IMR-90 (cell line): ENCODE measurements around the gene ZNF827. TPM values are rescaled to one million over a fixed set of nuclear protein-coding genes. Genes with fewer than 3 reads are reported as not detected.

ENCODE experiments used
- ATAC-seq: fragments of 200-7000 bp; cut with Tn5 transposase; 2 replicates; pipeline ENCODE4 v1.9.1; 2020; ENCODE audit warnings: low read depth, mild to moderate bottlenecking, moderate library complexity
- BruUV-seq: library from RNA; stranded (reverse); fragments of 400-500 nt; replicated peaks from 2 replicates; lab custom pipeline; 2021; lab: Mats Ljungman, UMichigan
- CTCF ChIA-PET: fragments of 300-600 bp; formaldehyde crosslinking; extraction: SDS; loops from one replicate; lab custom pipeline; 2021; ENCODE audit warnings: antibody characterized with exemption; lab: Yijun Ruan, JAX
- POLR2A ChIA-PET: fragments of 300-600 bp; sonication (Branson Sonifier 250); formaldehyde crosslinking; loops from one replicate; lab custom pipeline; 2022; ENCODE audit warnings: antibody characterized with exemption; ENCODE audit not compliant: unreplicated experiment; lab: Charles Lee
- DNase-seq: peaks from one replicate; pipeline ENCODE4 v3.0.0; 2013
- H2AFZ ChIP-seq: replicated peaks from 2 replicates; pipeline ENCODE3; 2013; ENCODE audit warnings: low read length, mild to moderate bottlenecking; ENCODE audit not compliant: poor library complexity
- H2AK5ac ChIP-seq: 2 replicates; pipeline ENCODE4 v1.6.1; 2013; ENCODE audit warnings: low read depth, low read length, inconsistent platforms
- H2AK9ac ChIP-seq: replicated peaks from 2 replicates; pipeline ENCODE3; 2013; ENCODE audit warnings: mild to moderate bottlenecking, low read depth, low read length, moderate library complexity; ENCODE audit not compliant: poor library complexity
- H2BK120ac ChIP-seq: 2 replicates; pipeline ENCODE4 v1.6.1; 2013; ENCODE audit warnings: low read depth, low read length, inconsistent platforms
- H2BK15ac ChIP-seq: 3 replicates; pipeline ENCODE4 v1.6.1; 2013; ENCODE audit warnings: low read depth, low read length, inconsistent platforms
- H2BK20ac ChIP-seq: 2 replicates; pipeline ENCODE4 v1.6.1; 2013; ENCODE audit warnings: low read depth, mild to moderate bottlenecking, inconsistent platforms, low read length, moderate library complexity
- H2BK5ac ChIP-seq: 2 replicates; pipeline ENCODE4 v1.6.1; 2013; ENCODE audit warnings: mild to moderate bottlenecking, low read depth, low read length, inconsistent platforms; ENCODE audit not compliant: poor library complexity, severe bottlenecking
- H3K14ac ChIP-seq: replicated peaks from 2 replicates; pipeline ENCODE4 v1.6.1; 2013; ENCODE audit warnings: low read depth, low read length, inconsistent platforms
- H3K18ac ChIP-seq: 2 replicates; pipeline ENCODE4 v1.6.1; 2013; ENCODE audit warnings: low read depth, low read length, control low read depth
- H3K23ac ChIP-seq: 2 replicates; pipeline ENCODE4 v1.6.1; 2013; ENCODE audit warnings: low read depth, low read length, inconsistent platforms
- H3K27ac ChIP-seq: 2 replicates; pipeline ENCODE4 v1.5.1; 2013; ENCODE audit warnings: mild to moderate bottlenecking, control low read depth, low read length; ENCODE audit not compliant: insufficient read depth
- H3K27me3 ChIP-seq: 2 replicates; pipeline ENCODE4 v1.6.1; 2013; ENCODE audit warnings: low read length; ENCODE audit not compliant: control insufficient read depth, insufficient read depth
- H3K36me3 ChIP-seq: 2 replicates; pipeline ENCODE4 v1.6.1; 2013; ENCODE audit warnings: low read length, mixed read lengths; ENCODE audit not compliant: control insufficient read depth, insufficient read depth
- H3K4ac ChIP-seq: 2 replicates; pipeline ENCODE4 v1.6.1; 2013; ENCODE audit warnings: low read depth, low read length, inconsistent platforms
- H3K4me1 ChIP-seq: 2 replicates; pipeline ENCODE4 v1.6.1; 2013; ENCODE audit warnings: low read length, mixed read lengths; ENCODE audit not compliant: control insufficient read depth, insufficient read depth
- H3K4me2 ChIP-seq: 2 replicates; pipeline ENCODE4 v1.6.1; 2013; ENCODE audit warnings: low read depth, mild to moderate bottlenecking, control low read depth, low read length, moderate library complexity
- H3K4me3 ChIP-seq: 2 replicates; pipeline ENCODE4 v1.5.1; 2013; ENCODE audit warnings: low read depth, mild to moderate bottlenecking, control low read depth, low read length, moderate library complexity; ENCODE audit not compliant: insufficient read depth
- H3K56ac ChIP-seq: 2 replicates; pipeline ENCODE4 v1.6.1; 2013; ENCODE audit warnings: low read length, inconsistent platforms; ENCODE audit not compliant: insufficient read depth; ENCODE audit errors: extremely low read depth
- H3K79me1 ChIP-seq, 2 experiments: 2 replicates each; pipeline ENCODE4 v1.6.1; 2013; ENCODE audit warnings: low read length in 2 of 2, inconsistent platforms in 1 of 2, low read depth in 1 of 2
- H3K9ac ChIP-seq: 2 replicates; pipeline ENCODE4 v1.6.1; 2013; ENCODE audit warnings: low read depth, low read length, control low read depth
- H3K9me1 ChIP-seq: 2 replicates; pipeline ENCODE4 v1.6.1; 2013; ENCODE audit warnings: low read length, inconsistent platforms; ENCODE audit not compliant: insufficient read depth
- H3K9me3 ChIP-seq: 2 replicates; pipeline ENCODE4 v1.6.1; 2013; ENCODE audit warnings: low read length; ENCODE audit not compliant: control insufficient read depth, insufficient read depth
- H4K20me1 ChIP-seq: 2 replicates; pipeline ENCODE4 v1.6.1; 2013; ENCODE audit warnings: low read length, inconsistent platforms; ENCODE audit not compliant: insufficient read depth
- H4K5ac ChIP-seq: 2 replicates; pipeline ENCODE4 v1.6.1; 2013; ENCODE audit warnings: mild to moderate bottlenecking, low read depth, low read length, control low read depth
- H4K8ac ChIP-seq, 2 experiments: 2 replicates each; pipeline ENCODE4 v1.6.1; 2013; ENCODE audit warnings: low read depth in 2 of 2, low read length in 2 of 2, control low read depth in 1 of 2, inconsistent platforms in 1 of 2
- H4K91ac ChIP-seq: 2 replicates; pipeline ENCODE4 v1.6.1; 2013; ENCODE audit warnings: low read depth, low read length, inconsistent platforms; ENCODE audit not compliant: insufficient read depth
- BHLHE40 ChIP-seq: fragments of 150-350 bp; IDR thresholded peaks from 2 replicates; pipeline ENCODE4 v1.6.1; 2016; ENCODE audit warnings: mild to moderate bottlenecking, low read depth, low read length
- CEBPB ChIP-seq: IDR thresholded peaks from 2 replicates; pipeline ENCODE4 v1.6.1; 2012; ENCODE audit warnings: low read depth, low read length, improper control_type of control experiment
- CHD1 ChIP-seq: IDR thresholded peaks from 2 replicates; pipeline ENCODE4 v1.6.1; 2012; ENCODE audit warnings: low read depth, low read length, improper control_type of control experiment
- CTCF ChIP-seq: conservative IDR thresholded peaks from 2 replicates; pipeline ENCODE4 v1.5.1; 2012; ENCODE audit warnings: mild to moderate bottlenecking, low read depth, low read length, improper control_type of control experiment
- ELK1 ChIP-seq: fragments of 150-350 bp; IDR thresholded peaks from 2 replicates; pipeline ENCODE4 v1.6.1; 2016; ENCODE audit warnings: low read depth, mild to moderate bottlenecking, low read length, moderate library complexity, borderline replicate concordance
- FOS ChIP-seq: fragments of 150-350 bp; IDR thresholded peaks from 2 replicates; pipeline ENCODE4 v1.6.1; 2016; ENCODE audit warnings: low read depth, low read length
- MAFK ChIP-seq: IDR thresholded peaks from 2 replicates; pipeline ENCODE4 v1.6.1; 2012; ENCODE audit warnings: low read depth, low read length, improper control_type of control experiment
- MAZ ChIP-seq: IDR thresholded peaks from 2 replicates; pipeline ENCODE4 v1.6.1; 2012; ENCODE audit warnings: low read depth, mild to moderate bottlenecking, low read length, improper control_type of control experiment, moderate library complexity, borderline replicate concordance
- MXI1 ChIP-seq: IDR thresholded peaks from 2 replicates; pipeline ENCODE4 v1.6.1; 2012; ENCODE audit warnings: low read depth, mild to moderate bottlenecking, low read length, moderate library complexity, borderline replicate concordance
- NFE2L2 ChIP-seq: fragments of 150-350 bp; IDR thresholded peaks from 2 replicates; pipeline ENCODE4 v1.6.1; 2016; ENCODE audit warnings: low read depth, mild to moderate bottlenecking, low read length
- POLR2A ChIP-seq: IDR thresholded peaks from 2 replicates; pipeline ENCODE4 v1.6.1; 2012; ENCODE audit warnings: mild to moderate bottlenecking, low read depth, low read length
- RAD21 ChIP-seq: IDR thresholded peaks from 2 replicates; pipeline ENCODE4 v1.6.1; 2012; ENCODE audit warnings: low read length, improper control_type of control experiment
- RCOR1 ChIP-seq: IDR thresholded peaks from 2 replicates; pipeline ENCODE4 v1.6.1; 2012; ENCODE audit warnings: mild to moderate bottlenecking, low read length, improper control_type of control experiment; ENCODE audit not compliant: insufficient replicate concordance
- RFX5 ChIP-seq: IDR thresholded peaks from 2 replicates; pipeline ENCODE4 v1.8.0; 2012; ENCODE audit warnings: low read depth, mild to moderate bottlenecking, low read length, moderate library complexity
- SMC3 ChIP-seq: fragments of 150-350 bp; IDR thresholded peaks from 2 replicates; pipeline ENCODE4 v1.6.1; 2016; ENCODE audit warnings: low read depth, mild to moderate bottlenecking, antibody characterized with exemption, low read length, moderate library complexity
- USF2 ChIP-seq: fragments of 150-350 bp; IDR thresholded peaks from 2 replicates; pipeline ENCODE4 v1.6.1; 2017; ENCODE audit warnings: mild to moderate bottlenecking, antibody characterized with exemption, low read length, low read depth
- WGBS, 2 experiments: methylation state at CpG; one replicate each; pipeline versions ENCODE4 v1.1.5 to v1.1.7; 2013; ENCODE audit warnings: missing lambda C conversion rate in 2 of 2; ENCODE audit not compliant: insufficient read length in 1 of 2; ENCODE audit errors: extremely low coverage in 2 of 2; 5-methylcytosine and 5-hydroxymethylcytosine counted together
- dilution Hi-C: fragments of 300-500 bp; cut with HindIII; formaldehyde crosslinking; loops from one replicate; pipeline ENCODE4 v1.14.3; 2018; ENCODE audit warnings: low sequenced_read_pairs; ENCODE audit not compliant: unreplicated experiment
- in situ Hi-C: fragments of 300-500 bp; cut with MboI; formaldehyde crosslinking; loops from 3 replicates; pipeline ENCODE4 v1.14.3; 2019; ENCODE audit warnings: low sequenced_read_pairs, inconsistent platforms, mixed read lengths
- intact Hi-C: fragments of 100-400 bp; cut with micrococcal nuclease; formaldehyde crosslinking; loops from 2 replicates; pipeline ENCODE4 v1.10.0; 2022
- polyA plus RNA-seq, 3 experiments: library from polyadenylated mRNA; depleted of rRNA; stranded (reverse); fragments of >200 nt; gene quantifications; 2 replicates each; pipeline ENCODE4 v1.2.3, GENCODE V29; 2012; ENCODE audit warnings: low replicate concordance in 1 of 3
- total RNA-seq: library from RNA; depleted of rRNA; stranded (reverse); fragments of >200 nt; gene quantifications from 2 replicates; pipeline ENCODE4 v1.2.3, GENCODE V29; 2012

The ZNF827 gene
- total and polyA plus RNA-seq, 2 of the 4 experiments (the other 2 are of a cell fraction), result 6.6 to 31.7 TPM

- Histone ChIP-seq H3K56ac (no peak overlapping the region), H3K4me1 (no peaks in the 10 kb centered on the region), H4K20me1 (no peaks in the 10 kb centered on the region), H3K23ac (no peak overlapping the region), H3K14ac (no peak overlapping the region), H2BK20ac (no peak overlapping the region), H3K4me2 (no peak overlapping the region), H3K9me1 (peaks cover 8% of the 10 kb centered on the region), H3K4ac (no peak overlapping the region), H2AK5ac (no peak overlapping the region), H3K36me3 (peaks cover 11% of the 10 kb centered on the region), H3K27me3 (no peaks in the 10 kb centered on the region), H2BK120ac (no peak overlapping the region), H3K79me1 (peaks cover 15 to 50% of the 10 kb centered on the region in 2 experiments), H2BK5ac (no peak overlapping the region), H2AK9ac (no peak overlapping the region), H3K9ac (no peak overlapping the region), H4K8ac (no peak overlapping the region), H2BK15ac (no peak overlapping the region), H2AFZ (no peak overlapping the region), H4K91ac (no peak overlapping the region), H3K4me3 (no peak overlapping the region), H3K18ac (no peak overlapping the region), H4K5ac (no peak overlapping the region), H3K9me3 (no peaks in the 10 kb centered on the region), H3K27ac (no peak overlapping the region)
- in situ Hi-C loops (no loop called here), dilution Hi-C loops (no loop called here), intact Hi-C loops (no loop called here)
- DNase-seq, result no peak
- ATAC-seq, result no peak
- POLR2A ChIA-PET, result no interaction called here
- TF ChIP-seq FOS (no peak), CHD1 (no peak), BHLHE40 (no peak), USF2 (no peak), NFE2L2 (no peak), RFX5 (no peak), MAZ (no peak), ELK1 (no peak), RAD21 (no peak), MAFK (no peak), CTCF (no peak), SMC3 (no peak), RCOR1 (no peak), MXI1 (no peak), POLR2A (no peak), CEBPB (no peak)
- no TSS peak for BruUV-seq
- CTCF ChIA-PET, result interaction anchor here (1.2 to 2.7 kb wide), 2 partner anchors 11 to 12 kb away, joined by 3 to 8 read pairs; no protein-coding TSS in a partner anchor
- no CpG with 5 or more reads among the region's 5 CpGs for WGBS, 2 experiments
Observed at GRCh38 chr4:145898926-145899531, 39.6 kb downstream of the ZNF827 start.
